ENCODE results near the gene MCC.

- TF ChIP-seq CTCF (conservative IDR thresholded peaks at IDR 0.05; ENCODE audit: low read length): no peak
- TF ChIP-seq EZH2phosphoT487 (IDR thresholded peaks at IDR 0.05; ENCODE audit: borderline replicate concordance, low read depth, low read length): no peak
These were observed 194.9 kb downstream of the MCC start for GRCh38 chr5:113293068-113293974.
